GM18858 (cell line): ENCODE data around the gene ELP4.
"Not testable (repeated sequence)": the region's sequence is repeated elsewhere in the genome, so short reads cannot be mapped to it uniquely, and the experiment has no call there.

Source experiments
- ATAC-seq: cut with Tn5 transposase; IDR thresholded peaks from one replicate; pipeline ENCODE4 v1.9.1; 2021; ENCODE audit not compliant: unreplicated experiment

Gene ELP4

GRCh38 chr11:31509429-31510345 is at the start of gene ELP4, which contains the start of gene IMMP1L:
ELP4 (plus strand) TSS chr11:31509767; CDS start chr11:31509785, 18 bp downstream.
IMMP1L (minus strand) TSS chr11:31509622; CDS start chr11:31463276, 46,346 bp downstream.
- ATAC-seq: peak; percentile 100

- no peak for ATAC-seq
Observed at GRCh38 chr11:31464436-31464835, 45.1 kb upstream of the ELP4 start.

- no peak for ATAC-seq
Observed at GRCh38 chr11:31474083-31474482, 35.5 kb upstream of the ELP4 start.

- no peak for ATAC-seq
Observed at GRCh38 chr11:31477528-31478222, 31.9 kb upstream of the ELP4 start.

GRCh38 chr11:31478223-31478590 is 31.4 kb upstream of the ELP4 start:
- no peak for ATAC-seq

GRCh38 chr11:31479066-31479465 is 30.5 kb upstream of the ELP4 start:
- ATAC-seq: no peak

- no peak for ATAC-seq
Observed at GRCh38 chr11:31480930-31481329, 28.6 kb upstream of the ELP4 start.

- ATAC-seq: no peak
Observed at GRCh38 chr11:31484497-31484896, 25.1 kb upstream of the ELP4 start.

- ATAC-seq: no peak
Observed at GRCh38 chr11:31487848-31488247, 21.7 kb upstream of the ELP4 start.

GRCh38 chr11:31492320-31492913 is 17.1 kb upstream of the ELP4 start:
- ATAC-seq: no peak

GRCh38 chr11:31493235-31493634 is 16.3 kb upstream of the ELP4 start:
- ATAC-seq: no peak

- not testable (repeated sequence) for ATAC-seq
Observed at GRCh38 chr11:31493762-31494161, 15.8 kb upstream of the ELP4 start.

- no peak for ATAC-seq
Observed at GRCh38 chr11:31499576-31500178, 9.9 kb upstream of the ELP4 start.

GRCh38 chr11:31500560-31500959 is 9.0 kb upstream of the ELP4 start:
- ATAC-seq: no peak

GRCh38 chr11:31509051-31509428 is 527 bp upstream of the ELP4 start:
- no peak for ATAC-seq

GRCh38 chr11:31512117-31512516 is 2.5 kb downstream of the ELP4 start:
- ATAC-seq: no peak

GRCh38 chr11:31521497-31522150 is 12.1 kb downstream of the ELP4 start:
- ATAC-seq: no peak

- ATAC-seq: no peak
Observed at GRCh38 chr11:31529189-31529588, 19.6 kb downstream of the ELP4 start.

- no peak for ATAC-seq
Observed at GRCh38 chr11:31529701-31530100, 20.1 kb downstream of the ELP4 start.

GRCh38 chr11:31531293-31531692 is 21.7 kb downstream of the ELP4 start:
- no peak for ATAC-seq

- ATAC-seq: no peak
Observed at GRCh38 chr11:31535479-31535878, 25.9 kb downstream of the ELP4 start.
